Measurements from ENCODE around the gene LIN28B. TPM values are rescaled to one million over a fixed set of nuclear protein-coding genes. Genes with fewer than 3 reads are reported as not detected.

Gene LIN28B
- total RNA-seq, 6 donors from 2014 or later = 0.10 to 0.49 TPM; not detected in 4

- TF ChIP-seq POLR2AphosphoS5 (IDR thresholded peaks at IDR 0.05) (no peak), EP300 (IDR thresholded peaks at IDR 0.05) (no peak), POLR2A (IDR thresholded peaks at IDR 0.05) (no peak), CTCF (IDR thresholded peaks at IDR 0.05) (no peak)
- Histone ChIP-seq H3K4me3 (no peak overlapping the region), H3K36me3 (no peaks in the 10 kb centered on the region), H3K4me1 (no peaks in the 10 kb centered on the region), H3K27ac (no peak overlapping the region), H3K9me3 (no peaks in the 10 kb centered on the region), H3K27me3 (no peaks in the 10 kb centered on the region)
- WGBS, 2 donors = 78 to 87% methylated on average over 2 of the region's 2 CpGs
- ATAC-seq (ENCODE audit: low FRiP score in 2 of 2) = no peak
- DNase-seq = no peak
Observed at GRCh38 chr6:105019285-105019684, 62.4 kb downstream of the LIN28B start.

GRCh38 chr6:105021399-105021798 is 64.5 kb downstream of the LIN28B start:
- ATAC-seq (ENCODE audit: low FRiP score in 2 of 2) (no peak), DNase-seq (no peak)
- H3K4me1 ChIP-seq = no peaks in the 10 kb centered on the region
- no peaks in the 10 kb centered on the region for H3K9me3 ChIP-seq
- H3K36me3 ChIP-seq = no peaks in the 10 kb centered on the region
- no peak for TF ChIP-seq POLR2AphosphoS5 (IDR thresholded peaks at IDR 0.05)
- no peaks in the 10 kb centered on the region for H3K27me3 ChIP-seq
- no peak overlapping the region for H3K27ac ChIP-seq
- no peak overlapping the region for H3K4me3 ChIP-seq
- 88 to 89% methylated on average over 3 of the region's 3 CpGs for WGBS, 2 donors

GRCh38 chr6:105022416-105022815 is 65.5 kb downstream of the LIN28B start:
- no peak for DNase-seq
- no peak overlapping the region for H3K27ac ChIP-seq
- no peak overlapping the region for H3K4me3 ChIP-seq
- 96 to 100% methylated on average over 1 of the region's 1 CpG for WGBS, 2 donors
- no peak for TF ChIP-seq EP300 (IDR thresholded peaks at IDR 0.05)
- TF ChIP-seq POLR2AphosphoS5 (IDR thresholded peaks at IDR 0.05) = no peak
- no peak for TF ChIP-seq CTCF (IDR thresholded peaks at IDR 0.05)
- TF ChIP-seq POLR2A (IDR thresholded peaks at IDR 0.05) = no peak
- H3K9me3 ChIP-seq = no peaks in the 10 kb centered on the region
- no peaks in the 10 kb centered on the region for H3K36me3 ChIP-seq
- no peak for ATAC-seq (ENCODE audit: low FRiP score in 2 of 2)
- no peaks in the 10 kb centered on the region for H3K27me3 ChIP-seq
- no peaks in the 10 kb centered on the region for H3K4me1 ChIP-seq

GRCh38 chr6:105024803-105025202 is 67.9 kb downstream of the LIN28B start:
- H3K4me3 ChIP-seq = no peak overlapping the region
- no peak overlapping the region for H3K27ac ChIP-seq
- ATAC-seq (ENCODE audit: low FRiP score in 2 of 2) = no peak
- no peaks in the 10 kb centered on the region for H3K27me3 ChIP-seq
- H3K4me1 ChIP-seq = no peaks in the 10 kb centered on the region
- H3K36me3 ChIP-seq = no peaks in the 10 kb centered on the region
- WGBS, 2 donors = 58 to 64% methylated on average over 3 of the region's 3 CpGs
- TF ChIP-seq EP300 (IDR thresholded peaks at IDR 0.05) (no peak), POLR2A (IDR thresholded peaks at IDR 0.05) (no peak), POLR2AphosphoS5 (IDR thresholded peaks at IDR 0.05) (no peak), CTCF (IDR thresholded peaks at IDR 0.05) (no peak)
- DNase-seq = no peak
- no peaks in the 10 kb centered on the region for H3K9me3 ChIP-seq

- no peak overlapping the region for H3K4me3 ChIP-seq
- no peaks in the 10 kb centered on the region for H3K9me3 ChIP-seq
- WGBS, 2 donors = 77 to 82% methylated on average over 4 of the region's 4 CpGs
- DNase-seq (no peak), ATAC-seq (ENCODE audit: low FRiP score in 2 of 2) (no peak)
- no peaks in the 10 kb centered on the region for H3K36me3 ChIP-seq
- H3K27ac ChIP-seq = no peak overlapping the region
- no peak for TF ChIP-seq POLR2A (IDR thresholded peaks at IDR 0.05)
- no peak for TF ChIP-seq CTCF (IDR thresholded peaks at IDR 0.05)
- TF ChIP-seq POLR2AphosphoS5 (IDR thresholded peaks at IDR 0.05) = no peak
- no peak for TF ChIP-seq EP300 (IDR thresholded peaks at IDR 0.05)
- H3K27me3 ChIP-seq = no peaks in the 10 kb centered on the region
- no peaks in the 10 kb centered on the region for H3K4me1 ChIP-seq
Observed at GRCh38 chr6:105028898-105029297, 72.0 kb downstream of the LIN28B start.
